ENCODE measurements around the gene EYA4.
"Not testable (repeated sequence)": the region's sequence is repeated elsewhere in the genome, so short reads cannot be mapped to it uniquely, and the experiment has no call there.

Gene EYA4

GRCh38 chr6:133358574-133359150 is 117.5 kb downstream of the EYA4 start:
- no peak for DNase-seq

- no peak for DNase-seq
These were observed 118.1 kb downstream of the EYA4 start for GRCh38 chr6:133359256-133359655.

- DNase-seq = no peak
These were observed 118.6 kb downstream of the EYA4 start for GRCh38 chr6:133359760-133360159.

GRCh38 chr6:133360194-133360593 is 119.0 kb downstream of the EYA4 start:
- no peak for DNase-seq

- DNase-seq = no peak
These were observed 121.7 kb downstream of the EYA4 start for GRCh38 chr6:133362813-133363212.

- no peak for DNase-seq
These were observed 127.5 kb downstream of the EYA4 start for GRCh38 chr6:133368664-133369063.

- DNase-seq = no peak
These were observed 128.7 kb downstream of the EYA4 start for GRCh38 chr6:133369773-133370272.

- no peak for DNase-seq
These were observed 135.6 kb downstream of the EYA4 start for GRCh38 chr6:133376743-133377142.

- no peak for DNase-seq
These were observed 136.1 kb downstream of the EYA4 start for GRCh38 chr6:133377219-133377618.

GRCh38 chr6:133380047-133380446 is 138.9 kb downstream of the EYA4 start:
- DNase-seq = no peak

- DNase-seq = no peak
These were observed 139.6 kb downstream of the EYA4 start for GRCh38 chr6:133380723-133381122.

- DNase-seq = no peak
These were observed 147.6 kb downstream of the EYA4 start for GRCh38 chr6:133388731-133389130.

- DNase-seq = no peak
These were observed 149.0 kb downstream of the EYA4 start for GRCh38 chr6:133390168-133390567.

- no peak for DNase-seq
These were observed 150.9 kb downstream of the EYA4 start for GRCh38 chr6:133392015-133392414.

GRCh38 chr6:133392641-133393040 is 151.5 kb downstream of the EYA4 start:
- DNase-seq = no peak

GRCh38 chr6:133393891-133394290 is 152.7 kb downstream of the EYA4 start:
- DNase-seq = no peak

- no peak for DNase-seq
These were observed 153.5 kb downstream of the EYA4 start for GRCh38 chr6:133394630-133395029.

GRCh38 chr6:133396233-133396983 is 155.3 kb downstream of the EYA4 start:
- DNase-seq = no peak

GRCh38 chr6:133396984-133397348 is 155.8 kb downstream of the EYA4 start:
- no peak for DNase-seq

- not testable (repeated sequence) for DNase-seq
These were observed 156.4 kb downstream of the EYA4 start for GRCh38 chr6:133397601-133398000.

- DNase-seq = no peak
These were observed 158.3 kb downstream of the EYA4 start for GRCh38 chr6:133399426-133399825.

- no peak for DNase-seq
These were observed 163.0 kb downstream of the EYA4 start for GRCh38 chr6:133404151-133404550.

GRCh38 chr6:133404728-133405127 is 163.6 kb downstream of the EYA4 start:
- no peak for DNase-seq

GRCh38 chr6:133407320-133408100 is 166.4 kb downstream of the EYA4 start:
- DNase-seq = no peak
